ENCODE measurements around the gene CBARP. TPM values are rescaled to one million over a fixed set of nuclear protein-coding genes. Genes with fewer than 3 reads are reported as not detected.

The CBARP gene
- total RNA-seq, 1 donor from 2014 or later = 2.9 TPM

DNA sequence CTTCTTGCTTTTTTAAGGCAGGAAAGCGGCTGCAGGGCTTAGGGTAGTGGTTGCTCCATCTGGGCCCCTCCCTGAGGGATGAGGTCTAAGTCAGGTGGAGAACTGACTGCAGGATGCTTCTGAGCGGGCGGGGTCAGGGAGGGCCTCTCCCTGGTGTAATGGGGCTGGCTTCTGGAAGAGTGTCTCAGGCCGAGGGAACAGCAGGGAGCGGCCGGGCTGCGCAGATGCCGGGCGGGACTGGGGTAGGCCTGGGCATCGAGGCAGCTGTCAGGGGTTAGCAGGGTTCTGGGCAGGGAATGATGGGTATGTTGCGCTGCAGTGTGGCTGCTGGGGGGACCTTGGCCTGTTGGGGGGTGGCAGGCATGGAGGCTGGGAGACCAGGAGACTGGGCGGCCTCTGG lies 40.3 kb upstream of the CBARP start:
- ATAC-seq (no peak), DNase-seq (ENCODE audit: low spot score) (no peak)
- intact Hi-C loops (cut with DNase I) = no loop called here

DNA sequence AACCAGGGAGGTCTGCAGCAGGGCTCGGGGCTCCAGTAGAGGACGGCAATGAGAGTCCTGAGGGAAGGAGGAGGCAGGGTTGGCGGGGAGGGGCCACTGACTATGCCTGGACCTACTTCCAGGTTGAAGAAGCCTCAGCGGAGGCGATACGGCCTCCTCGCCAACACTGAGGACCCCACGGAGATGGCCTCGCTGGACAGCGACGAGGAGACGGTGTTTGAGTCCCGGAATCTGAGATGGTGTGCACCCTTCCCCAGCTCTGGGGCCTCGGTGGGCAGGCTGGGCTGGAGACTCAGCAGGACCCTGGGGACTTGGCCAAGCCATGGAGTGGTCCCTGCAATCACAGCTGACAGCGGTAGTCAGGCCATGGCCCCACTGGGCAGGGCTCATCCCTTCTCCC lies 39.3 kb upstream of the CBARP start:
- no peak for DNase-seq (ENCODE audit: low spot score)
- ATAC-seq = no peak
- intact Hi-C loops (cut with DNase I) = no loop called here

DNA sequence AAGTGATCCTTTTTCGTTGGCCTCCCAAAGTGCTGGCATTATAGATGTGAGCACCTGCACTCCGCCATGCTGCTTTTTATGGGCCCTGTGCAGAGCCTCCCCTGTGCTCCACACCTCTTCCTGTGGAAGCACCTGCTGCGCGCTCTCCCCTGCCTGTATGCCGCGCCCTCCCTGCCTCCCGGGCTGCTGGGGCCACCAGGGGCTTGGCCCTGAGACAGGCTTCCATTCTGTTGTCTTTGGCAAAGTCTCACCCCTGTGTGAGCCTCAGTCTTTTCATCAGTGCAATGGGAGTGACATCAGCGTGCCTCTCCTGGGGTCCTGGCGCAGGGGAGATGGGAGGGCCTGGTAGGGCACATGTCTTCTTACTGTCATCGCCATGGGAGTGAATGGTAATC lies 38.8 kb upstream of the CBARP start:
- DNase-seq (ENCODE audit: low spot score) (no peak), ATAC-seq (no peak)
- intact Hi-C loops (cut with DNase I) = no loop called here

DNA sequence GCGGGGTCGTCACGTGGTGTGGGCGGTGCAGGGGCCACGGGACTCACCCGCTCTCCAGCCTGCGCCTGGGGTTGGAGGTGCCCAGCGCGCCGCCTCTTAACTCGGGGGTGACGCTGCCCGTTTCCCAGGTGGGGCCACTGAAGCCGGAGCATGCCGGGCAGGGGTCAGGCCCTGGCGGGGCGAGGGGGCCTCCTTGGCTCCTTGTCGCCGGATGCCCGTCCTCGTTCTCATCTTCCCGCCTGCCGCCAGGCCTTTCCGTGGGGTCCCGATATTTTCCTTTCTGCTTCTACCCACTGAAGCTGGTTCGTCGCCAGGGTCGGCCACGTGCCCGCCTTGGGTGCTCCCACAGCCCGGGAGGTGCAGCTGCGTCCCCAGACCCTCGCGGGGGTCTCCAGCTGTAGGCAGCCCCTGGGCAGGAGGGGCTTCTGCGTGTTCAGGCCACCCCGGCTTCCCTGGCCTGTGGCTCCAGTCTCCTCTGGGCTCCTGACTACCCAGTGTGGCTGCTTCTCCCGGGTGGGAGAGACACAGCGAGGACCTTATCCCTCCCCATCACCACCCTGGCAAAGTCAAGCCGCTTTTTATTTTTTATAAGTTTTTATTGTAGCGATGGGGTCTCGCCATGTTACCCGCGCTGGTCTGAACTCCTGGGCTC lies 38.3 kb upstream of the CBARP start:
- DNase-seq (ENCODE audit: low spot score) (no peak), ATAC-seq (peak; percentile 0)
- intact Hi-C loops (cut with DNase I) = no loop called here

DNA sequence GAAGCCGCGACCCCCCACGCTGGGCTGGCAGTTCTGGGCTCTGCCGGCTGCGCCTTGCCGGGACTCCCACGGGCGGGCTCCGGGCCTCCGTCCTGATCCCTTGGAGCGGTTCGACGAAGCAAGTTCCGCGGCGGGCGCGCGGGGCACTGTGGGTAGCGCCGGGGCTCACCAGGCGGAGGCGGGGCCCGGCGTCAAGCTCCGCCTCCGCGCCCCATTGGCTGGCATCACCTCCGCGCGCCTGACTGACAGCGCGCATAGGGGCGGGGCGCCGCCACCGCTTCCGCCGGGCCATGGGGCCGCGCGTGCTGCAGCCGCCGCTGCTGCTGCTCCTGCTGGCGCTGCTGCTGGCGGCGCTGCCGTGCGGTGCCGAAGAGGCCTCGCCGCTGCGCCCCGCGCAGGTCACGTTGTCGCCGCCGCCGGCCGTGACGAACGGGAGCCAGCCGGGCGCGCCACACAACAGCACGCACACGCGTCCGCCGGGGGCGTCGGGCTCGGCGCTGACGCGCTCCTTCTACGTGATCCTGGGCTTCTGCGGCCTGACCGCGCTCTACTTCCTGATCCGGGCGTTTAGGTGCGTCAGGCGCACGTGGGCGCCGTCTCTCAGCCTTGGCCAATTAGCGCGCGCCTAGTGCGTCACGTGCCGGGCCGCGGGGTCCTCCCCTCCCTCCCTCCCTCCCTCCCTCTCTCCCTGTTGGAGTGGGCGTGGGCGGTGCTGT lies 37.6 kb upstream of the CBARP start, which contains the start of gene FAM174C:
FAM174C (plus strand) TSS at position 271 of the 716 bp plus-strand sequence; CDS start at position 291, 20 bp downstream.
- ATAC-seq = peak; percentile 84
- DNase-seq (ENCODE audit: low spot score) = peak; percentile 97
- intact Hi-C loops (cut with DNase I) = no loop called here

DNA sequence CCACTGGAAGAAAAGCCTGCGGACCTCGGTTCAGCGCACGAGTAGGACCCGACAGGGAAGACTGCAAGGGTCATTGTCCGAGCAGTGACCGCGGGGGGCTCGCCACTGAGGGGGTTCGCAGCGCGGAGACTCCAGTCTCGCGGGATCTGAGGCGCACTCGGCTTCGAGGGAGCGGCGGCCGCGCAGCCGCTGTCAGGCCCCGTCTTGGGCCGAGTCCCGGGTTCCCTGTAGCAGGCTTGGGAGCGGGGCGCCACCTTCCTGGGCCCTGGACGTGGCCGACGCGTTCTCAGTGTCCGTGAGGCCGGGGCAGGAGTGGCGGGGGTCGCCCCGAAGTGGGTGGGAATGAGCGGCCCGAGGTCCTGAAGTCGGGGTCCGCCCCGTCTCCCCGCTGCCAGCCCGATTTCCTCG lies 37.1 kb upstream of the CBARP start:
- ATAC-seq (no peak), DNase-seq (ENCODE audit: low spot score) (no peak)
- intact Hi-C loops (cut with DNase I) = no loop called here

DNA sequence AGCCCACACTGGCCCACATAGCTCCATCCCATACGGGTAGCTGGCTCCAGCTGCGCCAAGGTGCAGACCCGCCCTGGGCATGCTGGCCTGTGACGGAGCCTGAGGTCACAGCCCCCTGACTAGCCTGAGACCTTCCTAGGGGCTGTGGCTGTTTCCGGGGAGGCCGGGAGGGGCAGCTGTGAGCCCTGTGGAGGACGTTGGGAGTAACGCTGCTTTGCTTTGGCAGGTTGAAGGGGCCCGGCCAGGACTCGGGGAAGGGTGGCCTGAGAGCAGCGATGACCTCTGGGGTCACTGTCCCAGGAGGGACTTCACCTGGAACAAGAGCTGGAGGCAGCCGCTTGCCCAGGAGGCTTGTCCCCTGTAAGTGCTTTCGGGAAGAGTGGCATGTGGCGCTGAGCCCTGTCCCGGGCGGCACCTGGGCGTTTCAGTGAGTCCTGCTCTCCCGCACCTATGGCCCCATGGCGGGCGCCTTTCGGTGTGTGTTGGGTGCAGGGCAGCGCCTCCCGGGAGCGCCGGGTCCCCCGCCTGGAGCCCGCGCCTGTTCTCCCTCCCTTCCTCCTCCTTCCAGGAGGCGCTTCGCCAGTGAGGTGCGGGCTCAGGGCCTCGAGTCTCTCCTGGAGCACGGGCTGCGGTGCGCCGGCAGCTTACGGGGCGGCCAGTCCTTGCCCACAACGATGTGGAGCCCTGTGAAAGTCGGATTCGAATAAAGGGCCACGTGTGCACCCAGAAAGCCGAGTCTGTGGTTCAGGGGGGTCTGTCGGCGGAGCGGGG lies 36.5 kb upstream of the CBARP start:
- peak; percentile 76 for DNase-seq (ENCODE audit: low spot score)
- ATAC-seq = no peak
- intact Hi-C loops (cut with DNase I) = no loop called here

DNA sequence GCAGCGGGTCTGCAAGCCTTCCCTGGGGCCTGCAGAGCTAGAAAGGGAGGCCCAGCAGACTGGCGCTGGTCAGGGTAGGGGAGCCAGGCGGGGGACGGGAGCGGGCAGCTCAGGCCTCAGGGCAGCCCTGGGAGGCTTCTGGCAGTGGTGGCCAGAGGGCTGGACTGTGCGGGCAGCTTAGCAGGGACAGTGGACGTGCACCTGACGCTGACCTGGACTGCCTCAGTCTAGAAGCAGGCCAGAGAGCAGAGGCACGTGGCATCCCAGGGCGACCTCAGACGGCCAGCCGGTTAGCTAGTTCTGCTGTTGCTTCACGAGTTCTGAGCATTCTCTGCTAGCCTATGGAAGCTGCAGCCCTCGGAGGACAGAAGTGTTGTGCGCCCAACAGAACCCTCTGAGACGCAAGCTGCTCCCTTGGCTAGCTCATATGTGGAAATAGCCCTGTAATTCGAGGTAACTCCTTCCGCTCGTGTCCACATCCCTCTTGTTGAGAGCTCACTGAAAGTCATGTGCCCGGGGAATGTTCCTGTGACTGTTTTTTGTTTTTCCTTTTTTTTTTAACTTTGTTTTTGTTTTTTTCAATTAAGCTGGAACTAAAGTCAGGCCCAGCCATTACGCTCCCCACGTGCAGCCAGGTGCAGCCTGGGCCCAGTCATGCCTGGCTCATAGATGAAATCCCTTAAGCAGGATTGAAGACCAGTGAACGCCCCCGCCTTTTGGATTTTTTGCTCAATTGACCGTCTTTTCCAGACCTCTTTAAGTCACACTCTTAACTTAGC lies 35.6 kb upstream of the CBARP start:
- ATAC-seq = no peak
- no peak for DNase-seq (ENCODE audit: low spot score)
- intact Hi-C loops (cut with DNase I) = no loop called here

DNA sequence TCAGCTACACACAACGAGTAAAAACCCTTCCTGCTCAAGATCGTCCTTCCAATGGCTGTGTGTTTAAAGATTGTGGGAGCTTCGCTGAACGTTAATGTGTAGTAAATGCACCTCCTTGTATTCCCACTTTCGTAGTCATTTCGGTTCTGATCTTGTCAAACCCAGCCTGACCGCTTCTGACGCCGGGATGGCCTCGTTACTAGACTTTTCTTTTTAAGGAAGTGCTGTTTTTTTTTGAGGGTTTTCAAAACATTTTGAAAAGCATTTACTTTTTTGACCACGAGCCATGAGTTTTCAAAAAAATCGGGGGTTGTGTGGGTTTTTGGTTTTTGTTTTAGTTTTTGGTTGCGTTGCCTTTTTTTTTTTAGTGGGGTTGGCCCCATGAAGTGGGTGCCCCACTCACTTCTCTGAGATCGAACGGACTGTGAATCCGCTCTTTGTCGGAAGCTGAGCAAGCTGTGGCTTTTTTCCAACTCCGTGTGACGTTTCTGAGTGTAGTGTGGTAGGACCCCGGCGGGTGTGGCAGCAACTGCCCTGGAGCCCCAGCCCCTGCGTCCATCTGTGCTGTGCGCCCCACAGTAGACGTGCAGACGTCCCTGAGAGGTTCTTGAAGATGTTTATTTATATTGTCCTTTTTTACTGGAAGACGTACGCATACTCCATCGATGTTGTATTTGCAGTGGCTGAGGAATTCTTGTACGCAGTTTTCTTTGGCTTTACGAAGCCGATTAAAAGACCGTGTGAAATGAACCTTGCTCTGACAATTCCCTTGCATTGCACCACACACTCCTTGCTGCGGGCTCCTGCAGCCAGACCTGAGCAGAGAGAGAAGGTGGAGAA lies 34.8 kb upstream of the CBARP start:
- DNase-seq (ENCODE audit: low spot score) (no peak), ATAC-seq (no peak)
- intact Hi-C loops (cut with DNase I) = no loop called here

DNA sequence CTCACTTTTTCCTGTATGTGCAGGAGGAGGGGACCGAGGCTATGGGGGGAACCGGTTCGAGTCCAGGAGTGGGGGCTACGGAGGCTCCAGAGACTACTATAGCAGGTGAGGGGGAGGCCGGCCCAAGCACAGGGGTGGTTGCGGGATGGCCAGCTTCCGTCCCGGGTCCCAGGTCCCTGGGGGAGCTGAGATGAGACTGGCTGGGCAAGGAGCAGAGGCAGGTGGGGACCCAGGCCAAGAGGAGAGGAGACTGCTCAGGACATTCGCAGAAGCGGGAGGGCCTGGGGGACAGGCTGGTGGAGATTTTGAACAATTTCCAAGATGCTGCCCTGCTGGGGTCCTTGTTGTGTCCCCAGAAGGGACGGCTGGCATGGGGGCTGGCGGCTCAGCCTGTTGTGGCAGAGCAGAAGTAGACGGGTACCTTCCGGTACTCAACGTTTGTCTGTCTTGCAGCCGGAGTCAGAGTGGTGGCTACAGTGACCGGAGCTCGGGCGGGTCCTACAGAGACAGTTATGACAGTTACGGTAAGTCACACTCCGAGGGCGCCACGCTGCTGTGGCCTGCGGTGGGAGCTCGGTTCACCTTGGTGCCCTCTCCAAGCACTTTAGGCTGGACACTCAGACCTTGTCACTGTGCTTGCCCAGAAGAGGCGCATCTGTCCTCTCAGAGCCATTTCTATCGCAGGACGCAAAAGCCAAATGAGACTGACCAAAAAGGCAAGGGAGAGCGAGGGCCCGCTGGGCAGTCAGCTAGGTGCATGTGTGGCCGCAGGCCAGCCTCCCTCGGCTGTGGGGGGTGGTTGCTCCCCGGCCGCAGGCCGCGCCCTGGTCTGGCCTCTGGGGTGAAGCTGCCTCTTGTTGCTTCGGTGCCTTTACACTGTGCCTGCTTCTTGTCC lies 34.0 kb upstream of the CBARP start:
- DNase-seq (ENCODE audit: low spot score) = no peak
- intact Hi-C loops (cut with DNase I) = no loop called here
- ATAC-seq = no peak

DNA sequence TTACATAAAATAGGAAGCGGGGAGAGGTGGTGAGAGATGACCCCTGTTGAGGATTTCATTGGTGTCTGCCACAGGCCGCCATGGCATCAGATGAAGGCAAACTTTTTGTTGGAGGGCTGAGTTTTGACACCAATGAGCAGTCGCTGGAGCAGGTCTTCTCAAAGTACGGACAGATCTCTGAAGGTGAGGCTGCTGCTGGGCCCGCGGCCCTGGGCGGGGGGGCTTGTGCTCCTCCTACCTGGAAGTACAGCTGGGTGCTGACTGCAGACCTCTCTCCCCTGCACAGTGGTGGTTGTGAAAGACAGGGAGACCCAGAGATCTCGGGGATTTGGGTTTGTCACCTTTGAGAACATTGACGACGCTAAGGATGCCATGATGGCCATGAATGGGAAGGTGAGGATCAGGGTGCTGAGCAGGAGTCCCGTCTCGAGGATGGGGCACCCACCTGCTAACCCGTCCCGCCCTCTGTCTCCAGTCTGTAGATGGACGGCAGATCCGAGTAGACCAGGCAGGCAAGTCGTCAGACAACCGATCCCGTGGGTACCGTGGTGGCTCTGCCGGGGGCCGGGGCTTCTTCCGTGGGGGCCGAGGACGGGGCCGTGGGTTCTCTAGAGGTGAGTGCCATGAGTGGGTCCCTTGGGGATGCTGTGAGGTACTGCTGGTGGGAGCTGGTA lies 33.2 kb upstream of the CBARP start:
- ATAC-seq (no peak), DNase-seq (ENCODE audit: low spot score) (no peak)
- intact Hi-C loops (cut with DNase I) = no loop called here

DNA sequence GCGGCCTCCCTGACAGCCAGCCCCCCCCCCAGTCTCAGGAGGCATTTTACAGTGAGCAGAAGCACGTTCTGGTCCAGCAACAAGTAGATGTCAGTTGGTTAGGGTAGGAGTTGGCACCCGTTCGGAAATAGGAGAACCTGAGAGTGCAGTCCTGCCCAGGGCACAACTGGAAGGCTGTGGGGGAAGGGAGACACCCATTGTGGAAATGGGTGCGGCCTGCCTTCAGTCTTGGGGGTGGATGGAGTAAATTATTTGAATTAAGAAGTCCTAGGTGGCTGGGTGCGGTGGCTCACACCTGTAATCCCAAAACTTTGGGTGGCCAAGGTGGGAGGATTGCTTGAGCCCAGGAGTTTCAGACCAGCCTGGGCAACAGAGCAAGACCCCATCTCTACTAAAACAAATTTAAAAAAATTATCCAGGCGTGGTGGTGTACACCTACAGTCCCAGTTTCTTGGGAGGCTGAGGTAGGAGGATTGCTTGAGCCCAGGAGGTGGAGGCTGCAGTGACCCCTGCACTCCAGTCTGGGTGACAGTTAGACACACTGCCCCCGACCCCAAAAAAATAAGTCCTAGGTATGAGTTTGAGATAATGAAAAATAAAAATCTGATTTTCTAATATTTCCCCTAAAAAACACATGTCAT lies 32.5 kb upstream of the CBARP start:
- DNase-seq (ENCODE audit: low spot score) (no peak), ATAC-seq (no peak)
- intact Hi-C loops (cut with DNase I) = no loop called here

DNA sequence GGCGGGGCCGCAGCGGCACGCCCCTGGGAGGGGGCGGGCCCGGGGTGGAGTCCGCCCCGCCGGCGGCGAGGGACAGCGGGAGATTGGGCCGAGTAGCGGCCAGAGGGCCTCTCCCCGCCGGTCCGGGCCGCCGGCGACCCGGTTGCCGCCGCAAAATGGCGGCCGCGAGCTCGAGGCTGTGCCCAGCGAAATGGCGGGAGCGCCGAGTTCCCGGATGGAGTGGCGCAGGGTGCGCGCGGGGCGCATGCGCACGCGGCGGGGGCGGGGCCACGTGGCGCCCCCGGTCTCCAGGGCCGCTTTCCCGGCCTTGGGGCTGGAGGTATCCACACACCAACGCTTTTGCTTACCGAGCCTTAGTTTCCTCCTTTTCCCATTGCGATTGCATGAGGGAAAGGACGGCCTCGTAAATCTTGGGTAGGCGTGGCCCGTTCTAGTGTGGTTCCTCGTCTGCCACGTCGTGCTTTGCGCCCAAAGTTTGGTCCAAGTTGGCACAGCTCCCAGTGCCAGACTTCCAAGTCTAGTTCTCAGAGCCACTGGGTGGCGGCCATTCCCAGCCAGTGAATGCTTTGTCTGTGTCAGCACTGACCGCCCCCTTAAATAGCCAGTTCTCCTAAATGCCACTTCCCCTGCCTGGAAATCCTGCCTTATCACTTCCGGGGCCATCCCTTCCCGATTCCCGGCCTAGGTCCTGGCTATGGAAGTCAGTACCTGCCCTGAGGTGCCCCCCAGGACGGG lies 31.8 kb upstream of the CBARP start:
- ATAC-seq = peak; percentile 24
- intact Hi-C loops (cut with DNase I) = no loop called here
- peak; percentile 93 for DNase-seq (ENCODE audit: low spot score)

DNA sequence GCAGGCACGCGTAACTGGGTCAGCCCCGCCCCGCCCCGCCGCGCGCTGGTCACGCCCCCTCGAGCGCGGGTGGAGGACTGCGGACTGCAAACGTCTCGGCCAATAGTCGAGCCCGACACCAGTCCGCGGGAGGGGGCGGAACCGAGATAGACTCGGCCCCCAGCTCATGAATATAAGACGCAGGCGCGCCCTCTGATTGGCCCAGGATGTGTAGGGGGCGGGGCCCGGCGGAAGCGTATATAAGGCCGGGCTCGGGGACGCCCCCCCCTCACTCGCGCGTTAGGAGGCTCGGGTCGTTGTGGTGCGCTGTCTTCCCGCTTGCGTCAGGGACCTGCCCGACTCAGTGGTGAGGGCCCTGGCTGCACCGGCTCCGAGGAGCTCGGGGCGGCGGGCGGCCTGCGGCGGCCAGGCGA lies 31.3 kb upstream of the CBARP start, which contains the start of gene CIRBP:
CIRBP (plus strand) TSS at position 268 of the 413 bp plus-strand sequence. CDS start 1,602 bp downstream, outside the sequence.
- DNase-seq (ENCODE audit: low spot score) = peak; percentile 100
- ATAC-seq = peak; percentile 86
- intact Hi-C loops (cut with DNase I) = no loop called here

DNA sequence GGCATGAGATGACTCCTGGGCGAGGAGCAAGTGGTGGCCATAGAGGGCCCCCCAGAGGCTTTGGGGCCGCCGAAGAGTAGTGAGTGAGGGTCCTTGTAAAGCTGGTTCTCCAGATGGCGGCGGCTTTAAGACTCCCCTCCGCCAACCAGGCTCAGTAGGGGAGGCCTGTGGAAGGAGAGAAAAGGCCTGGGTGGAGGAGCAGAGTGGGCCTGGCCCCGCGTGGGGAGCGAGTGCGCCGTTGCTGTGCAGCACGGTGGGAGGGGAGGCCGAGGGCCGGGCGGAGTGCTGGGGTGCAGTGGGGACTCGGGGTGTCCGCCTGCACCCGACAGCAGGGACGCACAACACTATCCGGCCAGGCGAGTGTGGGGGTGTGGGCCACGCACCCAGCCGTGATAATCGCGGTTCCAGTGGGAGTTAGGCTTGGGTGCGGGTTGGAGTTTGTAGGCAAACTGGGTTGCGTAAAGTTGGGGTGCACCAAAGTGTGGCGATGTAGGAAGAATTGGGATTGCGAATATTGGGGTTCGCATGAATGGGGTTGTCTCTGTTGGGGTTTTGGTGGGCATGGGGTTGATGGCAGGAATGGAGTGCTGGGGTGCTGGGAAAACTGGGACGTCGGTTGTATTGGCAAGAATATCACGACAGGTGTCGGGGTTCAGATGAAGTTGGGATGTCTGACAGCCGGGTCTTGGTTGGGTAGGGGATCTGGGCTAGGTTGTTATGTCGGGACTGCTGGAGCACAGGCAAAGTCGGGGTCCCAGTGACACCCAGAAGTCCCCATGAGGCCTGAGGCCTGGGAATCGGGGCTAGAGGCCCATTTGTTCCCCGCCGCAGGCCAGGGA lies 30.6 kb upstream of the CBARP start:
- intact Hi-C loops (cut with DNase I) = no loop called here
- DNase-seq (ENCODE audit: low spot score) = peak; percentile 78
- ATAC-seq = no peak
